Neural cell (in vitro differentiated cells): ENCODE measurements around the gene HOXD8.

Source experiments
- CTCF ChIP-seq: fragments of 450-650 bp; IDR thresholded peaks from 2 replicates; pipeline ENCODE4 v1.5.1; 2014; ENCODE audit warnings: antibody characterized with exemption, mild to moderate bottlenecking, moderate library complexity; ENCODE audit not compliant: poor library complexity, severe bottlenecking
- EZH2 ChIP-seq: fragments of 200-600, 300-800 bp; shearing (Covaris generic), sonication (generic); IDR thresholded peaks from 2 replicates; pipeline ENCODE4 v1.6.1; 2014; ENCODE audit warnings: antibody characterized with exemption, low read length, borderline replicate concordance, mild to moderate bottlenecking; ENCODE audit not compliant: insufficient read depth, poor library complexity, severe bottlenecking
- MXI1 ChIP-seq: fragments of 450-650 bp; conservative IDR thresholded peaks from 2 replicates; pipeline ENCODE4 v1.6.1; 2014; ENCODE audit warnings: antibody characterized with exemption, mild to moderate bottlenecking; ENCODE audit not compliant: poor library complexity, severe bottlenecking
- POLR2AphosphoS5 ChIP-seq: IDR thresholded peaks from 2 replicates; pipeline ENCODE4 v1.6.1; 2012
- RAD21 ChIP-seq: fragments of 450-650 bp; conservative IDR thresholded peaks from 2 replicates; pipeline ENCODE4 v1.6.1; 2014; ENCODE audit warnings: antibody characterized with exemption, mild to moderate bottlenecking, moderate library complexity
- REST ChIP-seq: IDR thresholded peaks from 2 replicates; pipeline ENCODE4 v1.6.1; 2012; ENCODE audit warnings: borderline replicate concordance
- SMC3 ChIP-seq: fragments of 450-650 bp; conservative IDR thresholded peaks from 2 replicates; pipeline ENCODE4 v1.6.1; 2014; ENCODE audit warnings: antibody characterized with exemption, mild to moderate bottlenecking, moderate library complexity; ENCODE audit not compliant: poor library complexity

GRCh38 chr2:176164611-176165369 lies 35.3 kb downstream of the HOXD8 start:
- no peak for TF ChIP-seq CTCF
- TF ChIP-seq MXI1, result no peak
- TF ChIP-seq SMC3, result no peak
- no peak for TF ChIP-seq POLR2AphosphoS5
- no peak for TF ChIP-seq REST
- TF ChIP-seq RAD21, result no peak
- TF ChIP-seq EZH2, result peak; percentile 82
